HepG2 (cell line): ENCODE data around the gene TRIAP1.

Experiments
- FOXJ3 ChIP-seq: sonication (generic); formaldehyde crosslinking; IDR thresholded peaks from 2 replicates; pipeline ENCODE4 v1.4.0; 2020; ENCODE audit warnings: missing genetic modification reagents, mild to moderate bottlenecking, borderline replicate concordance
- ZC3H4 ChIP-seq: sonication (generic); formaldehyde crosslinking; IDR thresholded peaks from 2 replicates; pipeline ENCODE4 v1.4.0; 2020; ENCODE audit warnings: missing genetic modification reagents, borderline replicate concordance

- no peak for TF ChIP-seq ZC3H4 (CRISPR knock-in tag)
- no peak for TF ChIP-seq FOXJ3 (CRISPR knock-in tag)
Observed at GRCh38 chr12:120416490-120417216, 29.5 kb downstream of the TRIAP1 start.
